ENCODE results near the gene ZBTB14. TPM values are rescaled to one million over a fixed set of nuclear protein-coding genes. Genes with fewer than 3 reads are reported as not detected.

Gene ZBTB14
- total RNA-seq, 1 donor from 2014 or later = 12.9 TPM

DNA sequence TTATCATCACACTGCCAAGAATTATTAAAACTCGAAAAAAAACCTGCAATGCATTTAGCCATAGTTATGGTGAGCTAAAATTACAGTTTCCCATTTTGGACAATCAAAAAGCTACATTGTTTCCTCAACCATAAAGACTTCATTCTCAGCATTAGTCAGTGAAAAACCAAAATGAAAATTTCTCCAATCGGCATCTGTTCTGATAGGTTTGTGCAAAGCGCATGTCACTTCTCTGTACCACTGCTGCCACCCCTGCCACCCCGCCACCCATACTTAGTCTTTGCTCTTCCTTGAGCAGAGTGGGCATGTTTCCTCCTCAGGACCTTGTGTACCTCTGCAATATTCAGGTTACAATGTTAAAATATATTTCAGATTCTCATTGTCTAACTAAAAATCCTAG is 7.1 kb upstream of the ZBTB14 start:
- DNase-seq (ENCODE audit: low read depth) (no peak), FAIRE-seq (no peak)
- H3K36me3 ChIP-seq (ENCODE audit: control insufficient read depth, insufficient read depth, low read length) = no peaks in the 10 kb centered on the region
- no peak overlapping the region for H3K4me3 ChIP-seq (ENCODE audit: low read depth, low read length)
- no peaks in the 10 kb centered on the region for H3K27me3 ChIP-seq (ENCODE audit: control insufficient read depth, insufficient read depth, low read length)
- TF ChIP-seq, protein P1, sequence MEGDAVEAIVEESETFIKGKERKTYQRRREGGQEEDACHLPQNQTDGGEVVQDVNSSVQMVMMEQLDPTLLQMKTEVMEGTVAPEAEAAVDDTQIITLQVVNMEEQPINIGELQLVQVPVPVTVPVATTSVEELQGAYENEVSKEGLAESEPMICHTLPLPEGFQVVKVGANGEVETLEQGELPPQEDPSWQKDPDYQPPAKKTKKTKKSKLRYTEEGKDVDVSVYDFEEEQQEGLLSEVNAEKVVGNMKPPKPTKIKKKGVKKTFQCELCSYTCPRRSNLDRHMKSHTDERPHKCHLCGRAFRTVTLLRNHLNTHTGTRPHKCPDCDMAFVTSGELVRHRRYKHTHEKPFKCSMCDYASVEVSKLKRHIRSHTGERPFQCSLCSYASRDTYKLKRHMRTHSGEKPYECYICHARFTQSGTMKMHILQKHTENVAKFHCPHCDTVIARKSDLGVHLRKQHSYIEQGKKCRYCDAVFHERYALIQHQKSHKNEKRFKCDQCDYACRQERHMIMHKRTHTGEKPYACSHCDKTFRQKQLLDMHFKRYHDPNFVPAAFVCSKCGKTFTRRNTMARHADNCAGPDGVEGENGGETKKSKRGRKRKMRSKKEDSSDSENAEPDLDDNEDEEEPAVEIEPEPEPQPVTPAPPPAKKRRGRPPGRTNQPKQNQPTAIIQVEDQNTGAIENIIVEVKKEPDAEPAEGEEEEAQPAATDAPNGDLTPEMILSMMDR (IDR thresholded peaks at IDR 0.05; ENCODE audit: insufficient read depth, low read length, severe bottlenecking) = no peak

DNA sequence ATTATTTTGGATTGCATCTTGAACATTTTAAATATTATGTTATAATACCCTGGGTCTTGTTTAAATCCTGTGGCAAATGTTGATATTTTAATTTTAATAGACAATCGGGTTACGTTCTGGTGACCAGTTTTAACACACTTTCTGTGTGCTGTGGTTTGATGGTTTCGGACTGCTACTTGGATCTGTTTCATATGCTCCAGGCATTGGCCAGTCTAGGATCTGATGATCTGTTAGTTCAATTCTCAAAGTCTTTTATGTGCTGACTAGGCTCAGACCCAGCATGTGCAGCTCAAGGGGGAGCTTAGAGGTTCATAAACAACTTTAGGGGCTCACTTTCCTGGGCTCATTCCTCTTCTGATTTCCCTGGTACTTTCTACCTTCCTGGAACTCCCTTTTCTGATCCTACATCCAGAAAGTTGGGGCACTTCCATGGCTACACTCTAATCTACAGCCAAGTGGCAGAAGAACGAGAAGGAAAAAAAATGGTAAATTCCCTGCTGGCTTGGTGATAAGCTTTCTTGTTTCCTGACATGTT is 5.0 kb upstream of the ZBTB14 start:
- FAIRE-seq = no peak
- H3K36me3 ChIP-seq (ENCODE audit: control insufficient read depth, insufficient read depth, low read length) = no peaks in the 10 kb centered on the region
- no peak overlapping the region for H3K4me3 ChIP-seq (ENCODE audit: low read depth, low read length)
- TF ChIP-seq, protein P1 (IDR thresholded peaks at IDR 0.05; ENCODE audit: insufficient read depth, low read length, severe bottlenecking) = no peak
- no peaks in the 10 kb centered on the region for H3K27me3 ChIP-seq (ENCODE audit: control insufficient read depth, insufficient read depth, low read length)
- DNase-seq (ENCODE audit: low read depth) = no peak

DNA sequence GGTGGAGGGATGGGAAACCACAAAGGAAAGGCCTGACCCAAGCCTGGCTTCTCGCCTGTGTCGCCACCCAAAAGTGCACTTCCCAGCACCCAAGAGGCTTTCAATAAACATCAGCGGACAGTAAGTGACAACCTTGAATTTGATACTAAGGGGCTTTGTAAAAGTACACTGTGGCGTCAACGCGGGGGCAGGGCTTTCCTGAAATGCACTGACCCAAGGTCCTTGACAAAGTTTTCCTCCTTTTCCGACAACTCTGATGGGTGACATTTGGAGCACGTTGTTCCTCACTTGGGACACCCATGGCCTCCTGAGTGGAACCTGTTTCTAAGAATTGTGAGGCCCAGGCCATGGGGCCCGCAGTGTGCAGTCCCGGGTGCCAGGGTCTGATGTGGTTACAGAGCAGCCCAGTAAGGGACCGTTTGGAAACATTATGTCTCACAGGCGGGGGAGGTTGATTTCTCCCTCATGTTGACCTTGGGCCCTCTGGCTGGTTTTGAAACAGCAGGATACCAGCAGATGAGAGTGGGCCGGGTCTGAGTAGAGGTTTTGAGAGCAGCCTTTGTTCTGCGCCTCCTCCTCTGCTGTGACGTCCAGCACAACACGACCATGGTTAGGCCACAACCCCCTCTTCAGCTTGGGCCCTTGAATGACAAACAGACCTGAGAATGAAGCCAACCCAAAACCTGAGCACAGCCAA is 2.8 kb upstream of the ZBTB14 start:
- H3K36me3 ChIP-seq (ENCODE audit: control insufficient read depth, insufficient read depth, low read length) = no peaks in the 10 kb centered on the region
- no peak for DNase-seq (ENCODE audit: low read depth)
- TF ChIP-seq, protein P1 (IDR thresholded peaks at IDR 0.05; ENCODE audit: insufficient read depth, low read length, severe bottlenecking) = no peak
- no peaks in the 10 kb centered on the region for H3K27me3 ChIP-seq (ENCODE audit: control insufficient read depth, insufficient read depth, low read length)
- no peak overlapping the region for H3K4me3 ChIP-seq (ENCODE audit: low read depth, low read length)
- no peak for FAIRE-seq

DNA sequence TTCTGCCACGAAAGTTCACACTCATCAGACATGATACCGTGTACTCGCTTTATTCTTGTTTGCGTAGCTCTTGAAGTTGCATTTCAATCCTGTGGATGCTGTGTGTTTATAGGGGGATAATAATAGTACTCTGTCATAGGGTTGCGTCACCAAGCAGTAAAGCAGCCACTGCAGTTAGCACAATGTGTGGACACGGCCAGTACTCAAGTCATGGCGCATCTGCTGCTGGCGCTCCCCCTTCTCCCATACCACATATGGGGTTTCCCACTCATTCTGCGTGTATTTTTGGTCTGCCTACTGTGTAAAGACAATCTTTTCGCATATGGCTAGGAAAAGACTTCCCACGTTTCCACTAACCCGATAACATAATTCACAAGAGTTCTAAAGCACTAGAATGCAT is 2.1 kb upstream of the ZBTB14 start:
- TF ChIP-seq, protein P1 (IDR thresholded peaks at IDR 0.05; ENCODE audit: insufficient read depth, low read length, severe bottlenecking) = no peak
- H3K36me3 ChIP-seq (ENCODE audit: control insufficient read depth, insufficient read depth, low read length) = no peaks in the 10 kb centered on the region
- no peaks in the 10 kb centered on the region for H3K27me3 ChIP-seq (ENCODE audit: control insufficient read depth, insufficient read depth, low read length)
- FAIRE-seq (no peak), DNase-seq (ENCODE audit: low read depth) (no peak)
- H3K4me3 ChIP-seq (ENCODE audit: low read depth, low read length) = no peak overlapping the region

GRCh38 chr18:5296706-5297320 is 1.3 kb upstream of the ZBTB14 start:
- DNase-seq (ENCODE audit: low read depth) (peak; percentile 69), FAIRE-seq (no peak)
- TF ChIP-seq, protein P1 (IDR thresholded peaks at IDR 0.05; ENCODE audit: insufficient read depth, low read length, severe bottlenecking) = no peak
- no peaks in the 10 kb centered on the region for H3K27me3 ChIP-seq (ENCODE audit: control insufficient read depth, insufficient read depth, low read length)
- no peaks in the 10 kb centered on the region for H3K36me3 ChIP-seq (ENCODE audit: control insufficient read depth, insufficient read depth, low read length)
- H3K4me3 ChIP-seq (ENCODE audit: low read depth, low read length) = peak overlapping the region; percentile 49
